Left lung (tissue), 10 donors: ENCODE results near the gene OR5K3. TPM values are rescaled to one million over a fixed set of nuclear protein-coding genes. Genes with fewer than 3 reads are reported as not detected.
"Not testable (repeated sequence)": the region's sequence is repeated elsewhere in the genome, so short reads cannot be mapped to it uniquely, and the experiment has no call there.

Experiments
- ATAC-seq: fragments of 200-7000 bp; cut with Tn5 transposase; one replicate; pipeline ENCODE4 v1.9.1; 2020; ENCODE audit warnings: moderate library complexity
- DNase-seq, 4 donors: peaks; one replicate each; pipeline ENCODE4 v3.0.0-alpha.2; 2013 to 2020
- H3K27ac ChIP-seq, 2 donors: fragments of 200-600 bp; sonication (generic) in 1 of 2; one replicate each; pipeline versions ENCODE4 v1.5.0 to v1.8.0; 2020 to 2021
- H3K27me3 ChIP-seq, 2 donors: fragments of 200-600 bp; sonication (generic) in 1 of 2; one replicate each; pipeline versions ENCODE4 v1.5.0 to v1.8.0; 2020 to 2021
- H3K36me3 ChIP-seq, 2 donors: fragments of 200-600 bp; sonication (generic) in 1 of 2; one replicate each; pipeline versions ENCODE4 v1.5.0 to v1.8.0; 2020 to 2021
- H3K4me1 ChIP-seq, 2 donors: fragments of 200-600 bp; one replicate each; pipeline ENCODE4 v1.8.0; 2021
- H3K4me3 ChIP-seq, 2 donors: fragments of 200-600 bp; sonication (generic) in 1 of 2; one replicate each; pipeline versions ENCODE4 v1.5.0 to v1.8.0; 2020 to 2021; ENCODE audit warnings: mild to moderate bottlenecking in 1 of 2
- H3K9me3 ChIP-seq, 2 donors: fragments of 200-600 bp; sonication (generic) in 1 of 2; one replicate each; pipeline versions ENCODE4 v1.5.0 to v1.8.0; 2020 to 2021
- CTCF ChIP-seq, 2 donors: fragments of 200-600 bp; sonication (generic) in 1 of 2; IDR thresholded peaks; one replicate each; pipeline versions ENCODE4 v1.5.0 to v1.8.0; 2021; ENCODE audit warnings: antibody characterized with exemption in 2 of 2
- intact Hi-C, 2 donors: fragments of 100-400 bp; cut with DNase I; formaldehyde crosslinking; loops; one replicate each; pipeline versions ENCODE4 v1.11.2 to v1.14.2; 2022
- polyA plus RNA-seq, 6 donors: library from polyadenylated mRNA; unstranded; fragments of 120-200 nt; gene quantifications; one replicate each; pipeline ENCODE4 v1.2.1, GENCODE V29; 2013; ENCODE audit not compliant: insufficient read length in 6 of 6
- total RNA-seq, 2 donors: library from RNA; stranded (reverse); fragmentation: NEBNext Ultra II Directional; extraction: Animal tissue kit (Norgen Biotek cat#: 25700); gene quantifications; one replicate each; pipeline ENCODE4 v1.2.1, GENCODE V29; 2021
- donor health status: DM: no; HTN: yes; CAD: no.
- donor health status: DM: no; HTN: no; CAD: no.

OR5K3 gene
- total and polyA plus RNA-seq, 8 donors, result not detected

GRCh38 chr3:98395101-98395500 lies 4.6 kb downstream of the OR5K3 start:
- Histone ChIP-seq H3K36me3 (no peaks in the 10 kb centered on the region), H3K4me3 (no peak overlapping the region), H3K4me1 (no peaks in the 10 kb centered on the region), H3K27me3 (no peaks in the 10 kb centered on the region), H3K27ac (no peak overlapping the region), H3K9me3 (peaks cover 0 to 14% of the 10 kb centered on the region in 2 donors)
- intact Hi-C loops, result no loop called here
- ATAC-seq, result no peak
- no peak for TF ChIP-seq CTCF (IDR thresholded peaks at IDR 0.05)
- no peak for DNase-seq

DNA sequence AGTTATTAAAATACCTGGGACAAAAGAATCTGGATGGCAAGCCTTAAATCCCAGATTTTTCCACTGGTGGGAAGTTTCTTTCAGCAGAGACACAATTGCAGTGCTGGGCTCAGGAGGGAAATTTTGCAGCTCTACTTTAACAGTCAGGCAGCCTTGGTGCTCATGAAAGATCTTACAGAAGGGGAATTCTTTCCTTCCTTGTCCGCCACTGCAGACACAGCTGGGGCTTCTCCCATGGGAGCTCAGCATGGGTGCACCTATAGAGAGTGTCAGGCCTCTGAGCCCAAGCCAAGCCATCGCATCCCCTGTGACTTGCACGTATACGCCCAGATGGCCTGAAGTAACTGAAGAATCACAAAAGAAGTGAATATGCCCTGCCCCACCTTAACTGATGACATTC lies 6.0 kb downstream of the OR5K3 start:
- intact Hi-C loops, result not testable (repeated sequence)

DNA sequence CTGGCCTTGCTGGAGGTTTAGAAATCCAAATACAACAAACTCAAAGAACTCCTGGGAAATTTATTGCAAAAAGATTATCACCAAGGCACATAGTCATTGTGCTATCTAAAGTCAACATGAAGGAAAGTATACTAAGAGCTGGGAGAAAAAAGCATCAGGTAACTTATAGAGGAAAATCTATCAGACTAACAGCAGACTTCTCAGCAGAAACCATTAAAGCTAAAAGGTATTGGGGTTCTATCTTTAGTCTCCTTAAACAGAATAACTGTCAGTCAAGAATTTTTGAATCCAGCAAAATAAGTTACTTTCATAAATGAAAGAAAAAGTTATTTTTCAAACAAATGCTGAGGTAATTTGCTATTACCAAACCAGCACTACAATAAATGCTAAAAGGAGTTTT lies 8.0 kb downstream of the OR5K3 start:
- no peaks in the 10 kb centered on the region for H3K36me3 ChIP-seq
- H3K27me3 ChIP-seq, result no peaks in the 10 kb centered on the region
- intact Hi-C loops, result no loop called here
- no peak overlapping the region for H3K4me3 ChIP-seq
- H3K4me1 ChIP-seq, result no peaks in the 10 kb centered on the region
- no peak for TF ChIP-seq CTCF (IDR thresholded peaks at IDR 0.05)
- no peak for ATAC-seq
- no peak overlapping the region for H3K27ac ChIP-seq
- DNase-seq, result no peak
- H3K9me3 ChIP-seq, result peaks cover 0 to 29% of the 10 kb centered on the region in 2 donors

More for the DNA sequence above, 6.0 kb downstream of the OR5K3 start:
- not testable (repeated sequence) for H3K4me3 ChIP-seq, H3K27ac ChIP-seq, H3K27me3 ChIP-seq, ATAC-seq, H3K4me1 ChIP-seq, H3K36me3 ChIP-seq
- peaks cover 0 to 14% of the 10 kb centered on the region in 2 donors for H3K9me3 ChIP-seq
- DNase-seq, result peak in 1 of 4 donors; percentile 27

DNA sequence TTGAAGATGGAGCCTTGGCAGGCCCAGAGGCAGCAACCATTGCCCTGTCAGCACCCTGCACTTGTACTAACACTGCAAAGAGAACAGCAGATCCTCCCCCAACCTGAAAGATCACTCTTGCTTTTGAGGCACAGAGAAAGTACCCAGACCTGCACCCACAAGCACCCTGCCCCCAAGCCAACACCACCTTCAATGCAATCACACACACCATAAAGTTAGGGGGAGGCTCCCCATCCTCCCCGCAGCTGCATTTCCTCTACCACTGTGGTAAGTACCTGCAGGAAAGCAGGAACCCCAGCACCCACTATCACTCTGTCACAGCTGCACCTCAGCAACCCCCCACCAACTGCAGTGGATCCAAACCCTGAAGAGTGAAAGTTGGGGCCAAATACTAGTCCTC lies 12.0 kb downstream of the OR5K3 start:
- H3K27me3 ChIP-seq, result no peaks in the 10 kb centered on the region
- ATAC-seq, result no peak
- TF ChIP-seq CTCF (IDR thresholded peaks at IDR 0.05), result no peak
- DNase-seq, result peak in 1 of 4 donors; percentile 6
- intact Hi-C loops, result no loop called here
- H3K4me3 ChIP-seq, result no peak overlapping the region
- H3K4me1 ChIP-seq, result no peaks in the 10 kb centered on the region
- no peaks in the 10 kb centered on the region for H3K36me3 ChIP-seq
- H3K27ac ChIP-seq, result no peak overlapping the region
- peaks cover 0 to 62% of the 10 kb centered on the region in 2 donors for H3K9me3 ChIP-seq

DNA sequence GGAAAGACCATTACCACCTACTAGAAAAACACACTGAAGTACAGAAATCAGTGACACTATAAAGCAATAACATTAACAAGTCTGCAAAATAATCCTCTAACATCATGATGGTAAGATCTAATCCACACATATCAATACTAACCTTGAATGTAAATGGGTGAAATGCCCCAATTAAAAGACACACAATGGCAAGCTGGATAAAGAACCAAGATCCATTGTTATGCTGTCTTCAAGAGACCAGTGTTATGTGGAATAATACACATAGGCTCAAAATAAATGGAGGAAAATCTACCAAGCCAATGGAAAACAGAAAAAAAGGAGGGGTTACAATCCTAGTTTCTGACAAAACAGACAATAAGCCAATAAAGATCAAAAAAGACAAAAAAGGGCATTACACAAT lies 13.5 kb downstream of the OR5K3 start:
- H3K9me3 ChIP-seq, result peaks cover 0 to 53% of the 10 kb centered on the region in 2 donors
- no peaks in the 10 kb centered on the region for H3K36me3 ChIP-seq
- no peak for TF ChIP-seq CTCF (IDR thresholded peaks at IDR 0.05)
- ATAC-seq, result no peak
- H3K27ac ChIP-seq, result no peak overlapping the region
- DNase-seq, result no peak
- no peak overlapping the region for H3K4me3 ChIP-seq
- no peaks in the 10 kb centered on the region for H3K4me1 ChIP-seq
- no peaks in the 10 kb centered on the region for H3K27me3 ChIP-seq
- intact Hi-C loops, result no loop called here

DNA sequence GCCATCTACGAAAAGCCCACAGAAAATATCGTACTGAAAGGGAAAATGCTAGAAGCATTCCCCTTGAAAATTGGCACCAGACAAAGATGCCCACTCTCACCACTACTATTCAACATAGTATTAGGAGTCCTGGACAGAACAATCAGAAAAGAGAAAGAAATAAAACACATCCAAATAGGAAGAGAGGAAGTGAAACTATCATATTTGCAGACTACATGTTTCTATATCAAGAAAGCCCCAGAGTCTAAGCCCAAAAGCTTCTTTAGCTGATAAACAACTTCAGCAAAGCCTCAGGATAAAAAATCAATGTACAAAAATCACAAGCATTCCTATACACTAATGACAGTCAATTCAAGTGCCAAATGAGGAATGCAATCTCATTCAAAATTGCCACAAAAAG lies 15.6 kb downstream of the OR5K3 start:
- intact Hi-C loops, result no loop called here
- no peaks in the 10 kb centered on the region for H3K36me3 ChIP-seq
- DNase-seq (no peak), ATAC-seq (no peak)
- H3K4me1 ChIP-seq, result no peaks in the 10 kb centered on the region
- TF ChIP-seq CTCF (IDR thresholded peaks at IDR 0.05), result no peak
- H3K9me3 ChIP-seq, result peaks cover 0 to 51% of the 10 kb centered on the region in 2 donors
- H3K27me3 ChIP-seq, result no peaks in the 10 kb centered on the region
- H3K27ac ChIP-seq, result no peak overlapping the region
- H3K4me3 ChIP-seq, result no peak overlapping the region
